HepG2 (cell line): ENCODE results near the gene RASSF10. TPM values are rescaled to one million over a fixed set of nuclear protein-coding genes. Genes with fewer than 3 reads are reported as not detected.

ENCODE experiments used
- ATF2 ChIP-seq: sonication (generic); formaldehyde crosslinking; IDR thresholded peaks from 2 replicates; pipeline ENCODE4 v1.4.0; 2020; ENCODE audit warnings: missing genetic modification reagents
- ATF3 ChIP-seq: sonication (generic); formaldehyde crosslinking; IDR thresholded peaks from 2 replicates; pipeline ENCODE4 v1.4.0; 2020; ENCODE audit warnings: missing genetic modification reagents
- CSRNP2 ChIP-seq: sonication (generic); formaldehyde crosslinking; conservative IDR thresholded peaks from 2 replicates; pipeline ENCODE4 v1.8.0; 2022; ENCODE audit warnings: low read depth, missing genetic modification reagents
- ESRRA ChIP-seq: sonication (generic); formaldehyde crosslinking; IDR thresholded peaks from 2 replicates; pipeline ENCODE4 v1.5.1; 2020; ENCODE audit warnings: mild to moderate bottlenecking, low read depth, missing genetic modification reagents
- FOSL1 ChIP-seq: sonication (generic); formaldehyde crosslinking; IDR thresholded peaks from 2 replicates; pipeline ENCODE4 v1.9.0; 2021; ENCODE audit warnings: missing genetic modification reagents, borderline replicate concordance
- GATA4 ChIP-seq: sonication (generic); IDR thresholded peaks from 2 replicates; pipeline ENCODE4 v1.6.1; 2016; ENCODE audit warnings: antibody characterized with exemption, low read depth, borderline replicate concordance
- ISX ChIP-seq: sonication (generic); formaldehyde crosslinking; conservative IDR thresholded peaks from 2 replicates; pipeline ENCODE4 v1.5.0; 2020; ENCODE audit warnings: missing genetic modification reagents
- JDP2 ChIP-seq: sonication (generic); formaldehyde crosslinking; IDR thresholded peaks from 2 replicates; pipeline ENCODE4 v1.8.1; 2022; ENCODE audit warnings: missing genetic modification reagents, borderline replicate concordance
- MAFG ChIP-seq: sonication (generic); formaldehyde crosslinking; IDR thresholded peaks from 2 replicates; pipeline ENCODE4 v1.5.1; 2020; ENCODE audit warnings: mild to moderate bottlenecking, missing genetic modification reagents
- MED8 ChIP-seq: sonication (generic); formaldehyde crosslinking; IDR thresholded peaks from 2 replicates; pipeline ENCODE4 v1.8.1; 2023; ENCODE audit warnings: mild to moderate bottlenecking, missing genetic modification reagents; ENCODE audit not compliant: insufficient replicate concordance
- NKX3-1 ChIP-seq: sonication (generic); formaldehyde crosslinking; IDR thresholded peaks from 2 replicates; pipeline ENCODE4 v1.5.0; 2020; ENCODE audit warnings: missing genetic modification reagents
- RERE ChIP-seq: IDR thresholded peaks from 2 replicates; pipeline ENCODE4 v1.6.1; 2016; ENCODE audit warnings: low read depth, missing genetic modification reagents, missing compliant biosample characterization
- SMAD9 ChIP-seq: sonication (generic); formaldehyde crosslinking; IDR thresholded peaks from 2 replicates; pipeline ENCODE4 v1.5.1; 2020; ENCODE audit warnings: mild to moderate bottlenecking, missing genetic modification reagents
- ZFP41 ChIP-seq: sonication (generic); formaldehyde crosslinking; IDR thresholded peaks from 2 replicates; pipeline ENCODE4 v1.4.0; 2020; ENCODE audit warnings: mild to moderate bottlenecking, missing genetic modification reagents, borderline replicate concordance
- ZNF205 ChIP-seq: IDR thresholded peaks from 2 replicates; pipeline ENCODE4 v1.6.1; 2018; ENCODE audit warnings: missing biosample characterization, missing genetic modification reagents
- ZNF230 ChIP-seq: sonication (generic); formaldehyde crosslinking; IDR thresholded peaks from 2 replicates; pipeline ENCODE4 v1.4.0; 2020; ENCODE audit warnings: mild to moderate bottlenecking, missing genetic modification reagents
- ZNF317 ChIP-seq: sonication (generic); formaldehyde crosslinking; IDR thresholded peaks from 2 replicates; pipeline ENCODE4 v1.5.0; 2020; ENCODE audit warnings: mild to moderate bottlenecking, missing genetic modification reagents
- ZNF670 ChIP-seq: sonication (generic); formaldehyde crosslinking; IDR thresholded peaks from 2 replicates; pipeline ENCODE4 v1.8.0; 2022; ENCODE audit warnings: mild to moderate bottlenecking, missing genetic modification reagents, borderline replicate concordance
- ZXDC ChIP-seq: sonication (generic); formaldehyde crosslinking; IDR thresholded peaks from 2 replicates; pipeline ENCODE4 v1.5.0; 2020; ENCODE audit warnings: mild to moderate bottlenecking, missing genetic modification reagents
- polyA plus RNA-seq, 8 experiments: library from polyadenylated mRNA; depleted of rRNA in 3 of 8; stranded (reverse) in 7 of 8; unstranded in 1 of 8; fragments of >200 nt; fragmentation: Illumina TruSeq in 4 of 8; extraction: Trizol in 4 of 8; gene quantifications; 2 replicates each; pipeline versions ENCODE4 v1.2.1 to v1.2.3, GENCODE V29; 2011 to 2016; ENCODE audit warnings: low read depth in 4 of 8, missing spikeins in 1 of 8, mixed read lengths in 1 of 8; ENCODE audit not compliant: insufficient read depth in 1 of 8
- total RNA-seq, 5 experiments: library from RNA; depleted of rRNA; stranded (reverse); fragments of >200 nt; fragmentation: Illumina TruSeq; extraction: Trizol; gene quantifications; 2 replicates each; pipeline ENCODE4 v1.2.3, GENCODE V29; 2016; ENCODE audit warnings: low read depth in 1 of 5

Gene RASSF10
- total and polyA plus RNA-seq, 2 of the 13 experiments (the other 11 are each of a cell fraction or from before 2014, with no cell fraction given), result not detected

GRCh38 chr11:13008061-13008435, 1.1 kb upstream of the RASSF10 start (continued):
- TF ChIP-seq ZNF230 (CRISPR knock-in tag) (no peak), ATF3 (peak; percentile 87), ISX (no peak), ZXDC (no peak), CSRNP2 (no peak), ZFP41 (CRISPR knock-in tag) (no peak), NKX3-1 (CRISPR knock-in tag) (peak; percentile 60; the same call in 1 of the 2 replicates), ZNF670 (peak; percentile 76; the same call in 1 of the 2 replicates), GATA4 (peak; percentile 85; the same call in 1 of the 2 replicates), ZNF317 (CRISPR knock-in tag) (0 out of 2 replicates have a peak, but pooled peaks have one; percentile 32), SMAD9 (no peak), ESRRA (CRISPR knock-in tag) (peak; percentile 61; the same call in 1 of the 2 replicates), JDP2 (CRISPR knock-in tag) (no peak), MAFG (CRISPR knock-in tag) (no peak), ZNF205 (peak; percentile 52; the same call in 1 of the 2 replicates), MED8 (CRISPR knock-in tag) (peak; percentile 78), ATF2 (CRISPR knock-in tag) (peak; percentile 85), RERE (CRISPR knock-in tag) (peak; percentile 63; the same call in 1 of the 2 replicates), FOSL1 (peak; percentile 97)
